Neural cell (in vitro differentiated cells): ENCODE measurements around the gene RBPJL. TPM values are rescaled to one million over a fixed set of nuclear protein-coding genes. Genes with fewer than 3 reads are reported as not detected.

Experiments
- H2AFZ ChIP-seq: fragments of 200-600, 300-800 bp; sonication (generic), shearing (Covaris generic); 2 replicates; pipeline ENCODE4 v1.6.0; 2014; ENCODE audit warnings: low read depth, mild to moderate bottlenecking, antibody characterized with exemption, low read length, moderate library complexity
- H3F3A ChIP-seq: fragments of 200-600 bp; shearing (Covaris generic); 2 replicates; pipeline ENCODE4 v1.6.1; 2016; ENCODE audit warnings: mild to moderate bottlenecking, moderate library complexity, mixed read lengths, antibody characterized with exemption, low read length; ENCODE audit not compliant: insufficient read depth, poor library complexity, severe bottlenecking
- H3K27ac ChIP-seq: fragments of 200-600, 300-800 bp; sonication (generic), shearing (Covaris generic); 2 replicates; pipeline ENCODE4 v1.5.1; 2014; ENCODE audit warnings: mild to moderate bottlenecking, low read length, moderate library complexity
- H3K27me3 ChIP-seq: fragments of 300-800, 200-600 bp; sonication (generic), shearing (Covaris generic); 2 replicates; pipeline ENCODE4 v1.6.0; 2014; ENCODE audit warnings: mild to moderate bottlenecking, low read depth, low read length, moderate library complexity; ENCODE audit not compliant: insufficient read depth
- H3K36me3 ChIP-seq: fragments of 300-800, 200-600 bp; sonication (generic), shearing (Covaris generic); 2 replicates; pipeline ENCODE4 v1.5.1; 2014; ENCODE audit warnings: mild to moderate bottlenecking, antibody characterized with exemption, low read length, moderate library complexity; ENCODE audit not compliant: insufficient read depth
- H3K4me2 ChIP-seq: fragments of 300-800, 200-600 bp; sonication (generic), shearing (Covaris generic); 2 replicates; pipeline ENCODE4 v1.6.0; 2014; ENCODE audit warnings: mild to moderate bottlenecking, low read length
- H3K4me3 ChIP-seq: fragments of 300-800, 200-600 bp; sonication (generic), shearing (Covaris generic); 2 replicates; pipeline ENCODE4 v1.5.1; 2014; ENCODE audit warnings: mild to moderate bottlenecking, low read length, moderate library complexity
- H3K79me2 ChIP-seq: fragments of 200-600 bp; shearing (Covaris generic); replicated peaks from 2 replicates; pipeline ENCODE4 v1.6.0; 2014; ENCODE audit warnings: mild to moderate bottlenecking, low read length, moderate library complexity; ENCODE audit not compliant: insufficient read depth
- H3K9ac ChIP-seq: fragments of 300-800, 200-600 bp; sonication (generic), shearing (Covaris generic); 2 replicates; pipeline ENCODE4 v1.6.1; 2016; ENCODE audit warnings: mild to moderate bottlenecking, low read length, mixed read lengths
- H3K9me2 ChIP-seq: fragments of 200-600 bp; shearing (Covaris generic); 2 replicates; pipeline ENCODE4 v1.6.1; 2016; ENCODE audit warnings: mild to moderate bottlenecking, low read length, mixed read lengths; ENCODE audit not compliant: insufficient read depth
- H3K9me3 ChIP-seq: fragments of 200-600, 300-800 bp; sonication (generic), shearing (Covaris generic); 2 replicates; pipeline ENCODE4 v1.6.1; 2016; ENCODE audit warnings: mild to moderate bottlenecking, mixed run types, low read length, moderate library complexity, mixed read lengths
- H4K20me1 ChIP-seq: fragments of 200-600 bp; shearing (Covaris generic); 2 replicates; pipeline ENCODE4 v1.6.1; 2016; ENCODE audit warnings: mild to moderate bottlenecking, mixed run types; ENCODE audit not compliant: insufficient read depth
- EP300 ChIP-seq: fragments of 450-650 bp; conservative IDR thresholded peaks from 2 replicates; pipeline ENCODE4 v1.6.1; 2014; ENCODE audit warnings: antibody characterized with exemption, mild to moderate bottlenecking, moderate library complexity; ENCODE audit not compliant: poor library complexity, severe bottlenecking
- EZH2 ChIP-seq: fragments of 200-600, 300-800 bp; shearing (Covaris generic), sonication (generic); IDR thresholded peaks from 2 replicates; pipeline ENCODE4 v1.6.1; 2014; ENCODE audit warnings: antibody characterized with exemption, low read length, borderline replicate concordance, mild to moderate bottlenecking; ENCODE audit not compliant: insufficient read depth, poor library complexity, severe bottlenecking
- MXI1 ChIP-seq: fragments of 450-650 bp; conservative IDR thresholded peaks from 2 replicates; pipeline ENCODE4 v1.6.1; 2014; ENCODE audit warnings: antibody characterized with exemption, mild to moderate bottlenecking; ENCODE audit not compliant: poor library complexity, severe bottlenecking
- POLR2AphosphoS5 ChIP-seq: IDR thresholded peaks from 2 replicates; pipeline ENCODE4 v1.6.1; 2012
- SMC3 ChIP-seq: fragments of 450-650 bp; conservative IDR thresholded peaks from 2 replicates; pipeline ENCODE4 v1.6.1; 2014; ENCODE audit warnings: antibody characterized with exemption, mild to moderate bottlenecking, moderate library complexity; ENCODE audit not compliant: poor library complexity
- polyA plus RNA-seq: library from polyadenylated mRNA; depleted of rRNA; stranded (reverse); fragments of >200 nt; gene quantifications from 2 replicates; pipeline ENCODE4 v1.2.3, GENCODE V29; 2014
- TF ChIP-seq, protein P1 (sequence below): IDR thresholded peaks from 2 replicates; pipeline ENCODE4 v1.6.1; 2012; ENCODE audit warnings: borderline replicate concordance

The RBPJL gene
- polyA plus RNA-seq, 1 donor from 2014 or later: not detected

GRCh38 chr20:45354423-45355208 is 48.0 kb downstream of the RBPJL start:
- Histone ChIP-seq H3K9me3 (no peaks in the 10 kb centered on the region), H4K20me1 (no peaks in the 10 kb centered on the region), H3K4me2 (no peak overlapping the region), H3K4me3 (no peak overlapping the region), H3K9me2 (no peaks in the 10 kb centered on the region), H3F3A (no peaks in the 10 kb centered on the region), H3K36me3 (no peaks in the 10 kb centered on the region), H3K79me2 (no peaks in the 10 kb centered on the region), H3K27ac (no peak overlapping the region), H2AFZ (no peak overlapping the region), H3K9ac (no peak overlapping the region), H3K27me3 (no peaks in the 10 kb centered on the region)
- TF ChIP-seq EP300: no peak
- TF ChIP-seq EZH2: no peak
- no peak for TF ChIP-seq SMC3

DNA sequence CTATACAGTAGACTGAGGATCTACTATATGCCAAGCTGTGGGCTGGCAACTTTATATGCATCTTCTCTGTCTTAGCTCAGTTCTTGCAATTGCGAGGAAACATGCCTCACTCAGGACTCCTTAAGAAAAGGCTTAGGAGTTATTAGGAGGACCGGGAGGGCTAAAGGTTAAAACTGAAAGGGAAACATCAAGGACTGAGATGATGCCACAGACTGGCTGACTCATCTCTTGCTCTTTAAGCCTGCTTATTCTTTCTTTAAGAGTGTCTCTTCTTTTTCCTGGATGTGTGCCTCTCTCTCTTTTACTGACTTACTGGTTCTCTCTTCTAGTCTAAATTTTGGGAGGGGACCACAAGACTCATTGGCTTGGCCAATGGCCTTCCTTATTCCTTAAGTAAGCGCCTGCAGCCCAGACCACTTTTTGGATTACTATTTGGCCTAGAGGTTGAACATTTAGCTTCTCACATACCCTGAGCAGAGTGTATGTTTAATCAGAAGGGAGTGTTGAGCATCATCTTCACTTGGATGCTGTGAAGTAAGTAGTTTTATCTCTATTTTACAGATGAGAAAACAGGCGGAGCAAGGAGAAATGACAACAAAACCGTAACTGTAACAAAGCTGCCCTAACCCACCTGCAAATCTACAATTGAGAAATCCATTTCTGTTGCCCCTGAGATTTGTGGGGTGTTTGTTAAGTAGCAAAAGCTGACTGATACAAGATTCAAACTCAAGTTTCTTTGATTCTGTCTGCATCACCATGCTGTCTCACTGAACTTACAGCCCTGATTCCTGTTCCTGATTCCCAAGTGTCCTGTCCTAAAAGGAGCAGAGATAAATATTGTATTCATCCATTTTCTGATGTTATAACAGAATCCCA is 48.8 kb downstream of the RBPJL start:
- Histone ChIP-seq H4K20me1 (no peaks in the 10 kb centered on the region), H3K9me3 (no peaks in the 10 kb centered on the region), H3K27ac (no peak overlapping the region), H3K9ac (no peak overlapping the region), H3K9me2 (no peaks in the 10 kb centered on the region), H3K4me2 (no peak overlapping the region), H3K79me2 (no peaks in the 10 kb centered on the region), H3K4me3 (no peak overlapping the region), H3K36me3 (no peaks in the 10 kb centered on the region), H2AFZ (no peak overlapping the region), H3F3A (no peaks in the 10 kb centered on the region), H3K27me3 (no peaks in the 10 kb centered on the region)
- TF ChIP-seq EP300 (no peak), MXI1 (no peak), POLR2AphosphoS5 (no peak)
- TF ChIP-seq, protein P1, sequence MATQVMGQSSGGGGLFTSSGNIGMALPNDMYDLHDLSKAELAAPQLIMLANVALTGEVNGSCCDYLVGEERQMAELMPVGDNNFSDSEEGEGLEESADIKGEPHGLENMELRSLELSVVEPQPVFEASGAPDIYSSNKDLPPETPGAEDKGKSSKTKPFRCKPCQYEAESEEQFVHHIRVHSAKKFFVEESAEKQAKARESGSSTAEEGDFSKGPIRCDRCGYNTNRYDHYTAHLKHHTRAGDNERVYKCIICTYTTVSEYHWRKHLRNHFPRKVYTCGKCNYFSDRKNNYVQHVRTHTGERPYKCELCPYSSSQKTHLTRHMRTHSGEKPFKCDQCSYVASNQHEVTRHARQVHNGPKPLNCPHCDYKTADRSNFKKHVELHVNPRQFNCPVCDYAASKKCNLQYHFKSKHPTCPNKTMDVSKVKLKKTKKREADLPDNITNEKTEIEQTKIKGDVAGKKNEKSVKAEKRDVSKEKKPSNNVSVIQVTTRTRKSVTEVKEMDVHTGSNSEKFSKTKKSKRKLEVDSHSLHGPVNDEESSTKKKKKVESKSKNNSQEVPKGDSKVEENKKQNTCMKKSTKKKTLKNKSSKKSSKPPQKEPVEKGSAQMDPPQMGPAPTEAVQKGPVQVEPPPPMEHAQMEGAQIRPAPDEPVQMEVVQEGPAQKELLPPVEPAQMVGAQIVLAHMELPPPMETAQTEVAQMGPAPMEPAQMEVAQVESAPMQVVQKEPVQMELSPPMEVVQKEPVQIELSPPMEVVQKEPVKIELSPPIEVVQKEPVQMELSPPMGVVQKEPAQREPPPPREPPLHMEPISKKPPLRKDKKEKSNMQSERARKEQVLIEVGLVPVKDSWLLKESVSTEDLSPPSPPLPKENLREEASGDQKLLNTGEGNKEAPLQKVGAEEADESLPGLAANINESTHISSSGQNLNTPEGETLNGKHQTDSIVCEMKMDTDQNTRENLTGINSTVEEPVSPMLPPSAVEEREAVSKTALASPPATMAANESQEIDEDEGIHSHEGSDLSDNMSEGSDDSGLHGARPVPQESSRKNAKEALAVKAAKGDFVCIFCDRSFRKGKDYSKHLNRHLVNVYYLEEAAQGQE: no peak
